Lower leg skin (tissue), 4 donors: ENCODE measurements around the gene MAP3K14. TPM values are rescaled to one million over a fixed set of nuclear protein-coding genes. Genes with fewer than 3 reads are reported as not detected.

Experiments used
- DNase-seq, 2 donors: peaks; one replicate each; pipeline ENCODE4 v3.0.0-alpha.2; 2019; ENCODE audit warnings: low spot score in 2 of 2
- H3K4me3 ChIP-seq: fragments of 200-600 bp; sonication (generic); 2 replicates; pipeline ENCODE4 v1.5.1; 2017; ENCODE audit warnings: mild to moderate bottlenecking, low read depth; ENCODE audit not compliant: poor library complexity, severe bottlenecking
- CTCF ChIP-seq, 3 donors: fragments of 450-650 bp; IDR thresholded peaks; one replicate each; pipeline ENCODE4 v1.5.1; 2016; ENCODE audit warnings: antibody characterized with exemption in 3 of 3, mild to moderate bottlenecking in 3 of 3, moderate library complexity in 2 of 3
- POLR2A ChIP-seq, 2 donors: fragments of 450-650 bp; IDR thresholded peaks; one replicate each; pipeline ENCODE4 v1.6.1; 2016 to 2017; ENCODE audit warnings: antibody characterized with exemption in 2 of 2, mild to moderate bottlenecking in 1 of 2, moderate library complexity in 1 of 2
- WGBS, 2 donors: methylation state at CpG; one replicate each; pipeline ENCODE4 v1.1.5; 2018; 5-methylcytosine and 5-hydroxymethylcytosine counted together
- intact Hi-C: fragments of 100-400 bp; cut with DNase I; formaldehyde crosslinking; loops from one replicate; pipeline ENCODE4 v1.15.0; 2023; ENCODE audit warnings: low total_unique reads
- total RNA-seq, 4 donors: library from RNA; depleted of rRNA; stranded (reverse); fragments of >200 nt; gene quantifications; one replicate each; pipeline ENCODE4 v1.1.0, GENCODE V29; 2016

MAP3K14 gene
- total RNA-seq, 4 donors from 2014 or later: 8.1 to 13.0 (median 11.0) TPM

- TF ChIP-seq POLR2A (IDR thresholded peaks at IDR 0.05): no peak
- peak in 1 of 3 donors; percentile 82 for TF ChIP-seq CTCF (IDR thresholded peaks at IDR 0.05)
- intact Hi-C loops: loop anchor here (5.0 kb wide), 1 partner anchor 110 kb away; no protein-coding TSS in a partner anchor
- 28 to 30% methylated on average over 16 of the region's 16 CpGs for whole genome bisulfite sequencing, 2 donors
- no peak overlapping the region for H3K4me3 ChIP-seq
- DNase-seq: peak; percentile 89 to 98
Observed at GRCh38 chr17:45277216-45277849, 39.5 kb downstream of the MAP3K14 start.

- TF ChIP-seq CTCF (IDR thresholded peaks at IDR 0.05) (no peak), POLR2A (IDR thresholded peaks at IDR 0.05) (no peak)
- WGBS, 2 donors: 46 to 54% methylated on average over 6 of the region's 6 CpGs
- intact Hi-C loops: loop anchor here (5.0 kb wide), 1 partner anchor 111 kb away; no protein-coding TSS in a partner anchor
Observed at GRCh38 chr17:45276031-45276430, 40.8 kb downstream of the MAP3K14 start.

DNA sequence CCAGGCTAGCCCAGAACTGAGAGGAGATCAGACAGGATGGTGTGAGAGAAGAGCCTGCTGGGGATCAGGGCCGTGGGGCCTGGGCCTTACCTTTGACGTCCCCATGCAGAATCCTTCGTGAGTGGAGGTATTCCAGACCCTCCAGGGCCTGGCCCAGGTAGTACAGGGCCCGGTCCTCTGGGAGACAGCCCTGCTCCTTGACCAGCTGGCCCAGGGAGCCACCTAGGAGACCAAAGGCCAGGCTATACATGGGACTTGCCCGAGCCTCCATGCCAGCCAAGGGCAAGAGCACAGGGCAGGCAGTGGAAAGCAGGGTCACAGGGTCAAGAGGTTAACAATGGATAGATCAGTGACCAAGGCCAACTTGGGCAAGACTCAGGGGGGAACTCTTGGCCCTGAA, 42.8 kb downstream of the MAP3K14 start:
- 85 to 86% methylated on average over 5 of the region's 5 CpGs for WGBS, 2 donors
- H3K4me3 ChIP-seq: no peak overlapping the region
- no peak for DNase-seq
- intact Hi-C loops: no loop called here
- no peak for TF ChIP-seq POLR2A (IDR thresholded peaks at IDR 0.05)
- no peak for TF ChIP-seq CTCF (IDR thresholded peaks at IDR 0.05)

More at GRCh38 chr17:45276031-45276430, 40.8 kb downstream of the MAP3K14 start:
- H3K4me3 ChIP-seq: no peak overlapping the region
- no peak for DNase-seq

GRCh38 chr17:45273551-45273957, 43.3 kb downstream of the MAP3K14 start:
- intact Hi-C loops: no loop called here
- no peak for TF ChIP-seq CTCF (IDR thresholded peaks at IDR 0.05)
- no peak for TF ChIP-seq POLR2A (IDR thresholded peaks at IDR 0.05)
- DNase-seq: no peak
- 75% methylated on average over 16 of the region's 16 CpGs for WGBS, 2 donors
- H3K4me3 ChIP-seq: no peak overlapping the region

GRCh38 chr17:45271603-45272002, 45.2 kb downstream of the MAP3K14 start:
- WGBS, 2 donors: 78 to 81% methylated on average over 3 of the region's 3 CpGs
- H3K4me3 ChIP-seq: no peak overlapping the region
- intact Hi-C loops: no loop called here
- TF ChIP-seq POLR2A (IDR thresholded peaks at IDR 0.05) (no peak), CTCF (IDR thresholded peaks at IDR 0.05) (no peak)
- no peak for DNase-seq
